Activated CD4-positive, alpha-beta T cell treated with anti-CD3 and anti-CD28 coated beads, Interleukin-2, amount 50 U/mL, for 4 hours (primary cell): Measurements from ENCODE around the gene SEBOX.

Source experiments
- DNase-seq, 2 experiments: peaks; one replicate each; pipeline ENCODE4 v3.0.0-alpha.2; 2020

The SEBOX gene

DNA sequence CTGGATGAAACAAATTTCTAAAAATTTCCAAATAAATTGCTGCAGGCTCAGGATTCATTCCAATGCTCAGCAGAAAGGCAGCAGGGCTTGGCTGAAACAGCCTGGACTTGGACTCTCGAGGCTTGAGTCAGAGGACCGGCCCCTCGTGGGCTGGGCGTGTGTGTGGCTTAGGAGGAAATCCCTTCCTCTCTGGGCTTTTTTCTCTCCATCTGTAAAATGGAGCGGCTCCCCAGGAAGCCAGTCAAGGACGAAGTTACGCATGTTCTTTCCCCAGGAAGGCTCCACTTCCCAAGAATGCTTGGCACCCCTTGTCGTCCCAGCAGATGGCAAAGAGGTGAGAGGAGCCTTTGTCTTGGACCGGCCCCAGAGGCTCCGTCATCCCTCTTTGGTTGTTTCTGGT, 27.5 kb upstream of the SEBOX start:
- no peak for DNase-seq

- DNase-seq, result no peak
Observed at GRCh38 chr17:28391401-28391800, 26.4 kb upstream of the SEBOX start.

- DNase-seq, result no peak
Observed at GRCh38 chr17:28390984-28391383, 26.0 kb upstream of the SEBOX start.

DNA sequence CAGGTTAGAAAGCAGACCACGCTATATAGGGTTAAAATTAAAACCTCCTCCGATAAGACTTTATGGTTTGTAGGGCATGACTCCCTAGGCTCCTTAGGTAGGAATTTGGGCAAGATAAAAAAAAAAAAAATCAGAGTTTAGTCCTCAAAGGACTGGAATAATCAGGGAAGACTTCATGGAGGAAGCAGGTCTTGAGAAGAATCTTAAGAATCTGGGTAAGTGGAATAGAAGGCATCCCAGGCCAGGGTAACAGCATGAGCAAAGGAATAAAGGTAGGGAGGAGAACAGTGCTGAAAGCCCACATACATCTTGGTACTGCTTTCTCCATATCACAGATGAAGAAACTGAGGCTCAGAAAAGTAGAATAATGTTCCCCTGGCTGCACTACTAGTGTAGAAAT, 25.6 kb upstream of the SEBOX start:
- DNase-seq, result no peak

GRCh38 chr17:28390141-28390540, 25.1 kb upstream of the SEBOX start:
- DNase-seq, result no peak

DNA sequence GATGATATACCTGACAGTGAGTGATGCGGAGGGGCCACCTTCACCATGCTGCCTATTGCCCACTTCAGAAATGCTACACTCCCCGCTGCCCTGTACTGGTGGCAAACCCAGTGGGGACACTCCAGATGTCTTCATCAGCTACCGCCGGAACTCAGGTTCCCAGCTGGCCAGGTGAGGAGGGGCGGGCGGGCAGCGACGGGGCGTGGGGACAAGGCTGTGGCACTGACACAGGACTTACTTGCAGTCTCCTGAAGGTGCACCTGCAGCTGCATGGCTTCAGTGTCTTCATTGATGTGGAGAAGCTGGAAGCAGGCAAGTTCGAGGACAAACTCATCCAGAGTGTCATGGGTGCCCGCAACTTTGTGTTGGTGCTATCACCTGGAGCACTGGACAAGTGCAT, 23.1 kb upstream of the SEBOX start:
- DNase-seq, result no peak

DNA sequence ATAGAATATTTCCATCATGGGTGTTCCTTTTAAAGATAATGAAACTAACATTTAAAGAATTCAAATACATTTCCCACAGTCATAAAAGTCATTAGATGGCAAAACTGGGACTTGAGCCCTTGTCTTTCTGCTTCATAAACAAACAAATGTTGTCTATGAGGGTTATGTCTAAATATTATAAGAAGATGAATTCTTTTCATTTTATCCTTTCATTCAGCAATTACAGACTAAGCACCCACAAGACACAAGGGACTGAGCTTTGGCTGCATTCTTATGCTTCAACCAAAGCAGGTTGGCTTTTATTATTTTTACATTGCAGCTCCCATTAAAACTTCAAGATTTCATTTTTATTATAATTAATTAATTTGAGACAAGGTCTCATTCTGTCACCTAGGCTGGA, 21.4 kb upstream of the SEBOX start:
- DNase-seq, result no peak

DNA sequence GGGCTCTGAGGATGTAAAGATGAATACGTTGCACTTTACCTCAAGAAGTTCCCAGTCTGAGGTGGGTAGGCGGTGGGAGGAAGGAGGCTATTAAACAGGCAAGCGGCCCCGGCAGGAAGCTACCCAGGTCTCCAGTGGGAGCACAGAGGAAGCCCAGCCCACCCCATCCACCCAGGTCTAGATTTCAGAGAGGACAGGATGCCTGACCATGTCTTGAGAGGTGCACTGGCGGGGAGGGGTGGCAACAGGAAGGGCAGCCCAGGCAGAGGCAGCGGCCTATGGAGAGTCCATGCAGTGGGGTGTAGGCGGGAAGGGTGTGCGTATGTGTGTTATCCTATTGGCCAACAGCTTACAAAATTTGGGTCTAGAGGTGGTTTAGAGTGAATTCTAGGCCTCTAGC, 20.4 kb upstream of the SEBOX start:
- DNase-seq, result no peak

- DNase-seq, result no peak
Observed at GRCh38 chr17:28385037-28385400, 20.0 kb upstream of the SEBOX start.

DNA sequence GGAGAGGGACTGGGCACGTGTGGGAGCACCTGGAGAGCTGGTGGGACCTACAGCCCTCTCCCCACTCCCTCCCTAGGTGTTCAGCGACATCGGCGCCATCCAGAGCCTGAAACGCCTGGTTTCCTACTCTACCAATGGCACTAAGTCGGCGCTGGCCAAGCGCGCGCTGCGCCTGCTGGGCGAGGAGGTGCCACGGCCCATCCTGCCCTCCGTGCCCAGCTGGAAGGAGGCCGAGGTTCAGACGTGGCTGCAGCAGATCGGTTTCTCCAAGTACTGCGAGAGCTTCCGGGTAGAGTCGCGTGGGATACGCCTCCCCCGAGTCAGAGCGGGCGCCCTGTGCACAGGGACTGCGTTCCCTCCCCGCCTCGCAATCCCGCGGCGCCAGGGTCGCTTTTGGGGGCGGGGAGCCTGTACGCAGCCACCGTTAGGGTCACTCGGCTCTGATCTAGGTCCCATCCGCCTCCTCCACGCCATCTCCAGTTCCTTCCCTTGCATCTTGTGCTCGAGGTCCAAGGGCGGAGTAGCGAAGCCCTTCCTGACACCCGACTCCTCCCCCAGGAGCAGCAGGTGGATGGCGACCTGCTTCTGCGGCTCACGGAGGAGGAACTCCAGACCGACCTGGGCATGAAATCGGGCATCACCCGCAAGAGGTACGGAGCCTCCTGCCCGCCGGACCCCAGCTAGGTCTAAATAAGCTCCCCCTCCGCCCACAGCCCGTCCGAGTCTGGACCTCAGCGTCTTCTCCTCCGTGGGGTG, 19.5 kb upstream of the SEBOX start:
- peak; percentile 49 to 52 for DNase-seq

- no peak for DNase-seq
Observed at GRCh38 chr17:28381141-28381825, 16.3 kb upstream of the SEBOX start.

DNA sequence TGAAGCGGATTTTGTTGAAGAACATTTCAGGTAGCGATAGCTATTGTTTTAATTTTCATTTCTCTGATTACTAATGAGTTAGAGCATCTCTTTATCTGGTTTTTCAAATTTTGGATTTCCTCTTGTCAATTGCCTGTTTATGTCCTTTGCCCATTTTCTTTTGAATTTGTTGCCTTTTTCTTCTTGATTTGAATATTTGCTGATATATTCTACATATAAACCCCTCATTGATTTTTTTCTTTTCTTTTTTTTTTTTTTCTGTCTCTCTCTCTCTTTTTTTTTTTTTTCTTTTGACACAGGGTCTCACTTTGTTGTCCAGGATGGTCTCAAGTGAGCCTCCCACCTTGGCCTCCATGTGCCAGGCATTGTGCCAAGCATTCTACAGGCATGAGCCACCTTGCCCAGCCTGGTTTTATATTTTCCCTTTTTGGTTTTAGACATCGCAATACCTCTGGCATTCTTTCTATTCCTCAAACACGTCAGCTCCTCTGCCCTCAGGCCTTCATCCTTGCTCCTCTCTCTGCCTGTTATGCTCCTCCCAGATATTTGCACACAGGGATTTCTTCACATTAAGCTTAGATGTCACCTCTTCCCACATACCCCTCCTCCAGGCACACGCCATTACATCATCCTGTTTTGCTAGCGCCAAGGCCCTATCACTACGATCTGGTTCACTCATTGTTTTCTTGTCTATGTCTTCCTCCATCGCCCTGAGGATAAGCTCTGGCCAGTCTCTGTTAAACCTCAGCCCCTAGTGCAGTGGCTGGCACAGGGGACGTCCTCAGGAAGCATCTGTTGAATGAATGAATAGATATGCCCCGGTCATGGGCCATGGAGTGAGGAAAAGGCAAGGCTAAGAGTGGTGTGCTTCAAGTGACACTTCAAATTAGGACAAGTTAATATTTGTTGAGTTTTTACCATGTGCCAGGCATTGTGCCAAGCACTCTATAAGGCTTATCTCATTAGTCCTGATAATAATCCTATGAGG, 15.1 kb upstream of the SEBOX start:
- no peak for DNase-seq

DNA sequence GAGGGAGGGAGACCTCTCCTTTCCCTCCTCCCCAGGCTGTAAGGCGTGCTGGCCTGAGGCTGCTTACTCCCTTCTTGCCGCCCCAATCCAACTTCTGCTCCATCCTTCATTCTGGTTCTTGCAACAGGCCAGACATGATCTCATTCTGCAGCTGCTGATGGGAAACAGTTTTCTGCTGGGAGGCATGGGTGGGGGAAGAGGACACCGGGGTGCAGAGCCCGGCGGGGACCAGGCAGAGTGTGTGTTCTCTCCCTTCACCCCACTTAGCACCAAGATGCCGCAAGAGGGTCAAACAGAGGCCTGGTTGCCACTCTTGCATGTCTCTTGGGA, 7.9 kb upstream of the SEBOX start:
- no peak for DNase-seq

- DNase-seq, result no peak
Observed at GRCh38 chr17:28372203-28372944, 7.4 kb upstream of the SEBOX start.

GRCh38 chr17:28371245-28372202, 6.5 kb upstream of the SEBOX start, which contains the start of gene SARM1:
Gene SARM1 (plus strand): TSS chr17:28371694. CDS start chr17:28372033, 339 bp downstream.
- peak; percentile 76 for DNase-seq

DNA sequence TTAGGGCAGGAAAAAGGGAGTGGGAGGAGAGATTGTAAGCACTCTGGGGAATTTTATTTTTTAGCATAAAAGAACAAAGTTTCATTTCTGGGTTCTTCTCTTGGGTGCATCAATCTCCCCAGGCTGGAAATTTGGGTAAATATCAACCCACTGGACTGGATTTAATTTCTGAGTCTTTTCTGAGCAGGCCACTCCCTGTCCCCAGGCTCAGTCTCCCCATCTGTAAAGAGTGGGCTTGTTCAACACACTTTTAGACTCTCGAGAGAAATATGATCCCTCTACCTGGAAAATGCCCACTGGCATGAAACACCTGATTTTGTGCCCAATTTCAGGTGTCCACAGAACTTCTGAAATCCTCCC, 5.7 kb upstream of the SEBOX start:
- no peak for DNase-seq

- no peak for DNase-seq
Observed at GRCh38 chr17:28370035-28370743, 5.2 kb upstream of the SEBOX start, which contains the start of gene VTN. Gene VTN (minus strand): TSS chr17:28370307. CDS start chr17:28370203, 104 bp downstream.

DNA sequence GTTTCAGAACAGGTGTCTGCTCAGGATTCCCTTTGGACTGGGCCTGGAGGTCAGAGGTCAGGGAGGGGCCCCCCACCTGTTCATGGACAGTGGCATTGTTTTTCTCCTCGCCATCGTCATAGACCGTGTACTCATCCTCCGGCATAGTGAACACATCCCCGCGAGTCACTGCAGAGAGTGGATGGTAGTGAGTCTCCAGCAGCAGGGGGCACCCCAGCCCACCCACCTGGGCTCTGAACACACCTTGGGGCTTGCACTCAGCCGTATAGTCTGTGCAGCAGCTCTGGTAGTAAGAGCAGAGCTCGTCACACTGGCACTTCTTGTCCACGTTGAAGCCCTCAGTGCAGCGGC, 4.7 kb upstream of the SEBOX start:
- no peak for DNase-seq

DNA sequence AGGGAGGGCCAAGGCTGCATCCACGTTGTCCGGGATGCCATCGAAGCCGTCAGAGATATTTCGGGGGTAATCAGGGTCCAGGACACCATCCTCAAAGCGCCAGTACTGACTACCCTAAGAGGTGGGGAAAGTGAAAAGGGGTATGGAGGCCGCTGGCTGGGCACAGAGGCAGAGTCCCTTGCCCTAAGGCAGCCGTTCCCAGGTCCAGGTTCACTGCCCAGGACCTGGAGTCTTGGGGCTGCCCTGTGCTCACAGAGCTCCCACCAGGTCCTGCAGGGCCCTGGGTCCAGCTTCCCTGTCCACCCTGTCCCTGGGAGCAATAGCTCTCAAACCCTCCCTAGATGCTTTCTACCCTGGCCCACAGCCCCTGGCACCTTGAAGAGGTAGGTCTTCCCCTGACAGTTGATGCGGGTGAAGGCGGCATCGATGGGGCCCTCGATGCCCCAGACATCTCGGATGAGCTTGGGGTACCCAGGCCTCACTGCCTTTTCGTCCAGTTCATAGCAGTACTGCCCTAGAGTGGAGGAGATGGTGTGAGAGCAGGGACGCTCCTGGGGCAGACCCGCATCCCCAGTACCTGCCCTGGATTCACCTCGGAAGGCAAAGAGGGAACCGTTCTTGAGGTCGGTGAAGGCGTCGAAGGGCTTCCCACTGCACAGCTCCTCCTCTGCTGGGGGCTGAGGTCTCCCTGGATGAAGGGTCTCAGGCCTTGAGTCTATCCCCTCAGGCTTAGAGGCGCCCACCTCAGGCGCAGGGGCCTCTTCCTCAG, 4.1 kb upstream of the SEBOX start:
- no peak for DNase-seq

GRCh38 chr17:28368306-28368831, 3.4 kb upstream of the SEBOX start:
- DNase-seq, result no peak
